OCI-LY1 (cell line): ENCODE measurements around the gene ROR2.

Source experiments
- CTCF ChIP-seq: fragments of 200-600 bp; sonication (generic), shearing (Covaris generic); IDR thresholded peaks from 2 replicates; pipeline ENCODE4 v1.5.1; 2017; ENCODE audit warnings: mild to moderate bottlenecking, antibody characterized with exemption, low read length, moderate library complexity, mixed read lengths
- EZH2 ChIP-seq: fragments of 200-600 bp; sonication (generic), shearing (Covaris generic); IDR thresholded peaks from 2 replicates; pipeline ENCODE4 v1.8.0; 2017; ENCODE audit warnings: borderline replicate concordance, mixed run types, mild to moderate bottlenecking, antibody characterized with exemption, low read length, moderate library complexity, mixed read lengths

- TF ChIP-seq CTCF (no peak), EZH2 (no peak)
These were observed 45.1 kb upstream of the ROR2 start for GRCh38 chr9:91995000-91995655.
